T-helper 17 cell (primary cell): ENCODE data around the gene TMX2. TPM values are rescaled to one million over a fixed set of nuclear protein-coding genes. Genes with fewer than 3 reads are reported as not detected.
"Not testable (repeated sequence)": the region's sequence is repeated elsewhere in the genome, so short reads cannot be mapped to it uniquely, and the experiment has no call there.

Experiments used
- ATAC-seq: fragments of 150-1000 bp; cut with Tn5 transposase; 2 replicates; pipeline ENCODE4 v1.10.0; 2021; ENCODE audit warnings: mild to moderate bottlenecking, moderate library complexity
- DNase-seq, 3 donors: peaks; one replicate each; pipeline versions ENCODE4 v3.0.0 to v3.0.0-alpha.2; 2020 to 2021
- H3K9me3 ChIP-seq: one replicate; pipeline ENCODE4 v1.7.0; 2013; ENCODE audit warnings: low read length, mild to moderate bottlenecking; ENCODE audit not compliant: control insufficient read depth, poor library complexity, severe bottlenecking
- H3K27ac Mint-ChIP-seq: one replicate; pipeline ENCODE4 v1.8.0; 2022; ENCODE audit warnings: mild to moderate bottlenecking, moderate library complexity, mixed read lengths
- H3K27me3 Mint-ChIP-seq: one replicate; pipeline ENCODE4 v1.8.0; 2022; ENCODE audit warnings: mixed read lengths
- H3K36me3 Mint-ChIP-seq: one replicate; pipeline ENCODE4 v1.8.0; 2022; ENCODE audit warnings: low read depth, mixed read lengths
- H3K4me1 Mint-ChIP-seq: one replicate; pipeline ENCODE4 v1.8.0; 2022; ENCODE audit warnings: mild to moderate bottlenecking, mixed read lengths
- H3K4me3 Mint-ChIP-seq: one replicate; pipeline ENCODE4 v1.8.0; 2022; ENCODE audit warnings: mild to moderate bottlenecking, moderate library complexity, mixed read lengths
- total RNA-seq, 4 donors: library from RNA in 2 of 4; stranded (reverse) in 2 of 4; gene quantifications; one replicate each; pipeline ENCODE4 v1.2.3 and lab custom pipeline; 2022 to 2026

The TMX2 gene
- total RNA-seq (10 to 100 TPM; 38.3 to 44.0 TPM), total RNA-seq (lab: John Stamatoyannopoulos, UW) (19.5 to 49.7 reads per million in 2 donors)

- H3K27ac Mint-ChIP-seq: peak within 1 kb of the TSS; percentile 96
- H3K27me3 Mint-ChIP-seq: no peaks in the 10 kb centered on the region
- H3K4me3 Mint-ChIP-seq: peak within 1 kb of the TSS; percentile 95
- peak; percentile 90 for ATAC-seq
- peaks cover 34% of the 10 kb centered on the region for H3K4me1 Mint-ChIP-seq
- DNase-seq: peak; percentile 76 to 83 (median 81)
- no peaks in the 10 kb centered on the region for H3K9me3 ChIP-seq
- peaks cover 4% of the 10 kb centered on the region for H3K36me3 Mint-ChIP-seq
Observed at GRCh38 chr11:57712256-57713150, at the start of gene TMX2. Gene TMX2 (plus strand): TSS chr11:57712593. CDS start chr11:57712619, 26 bp downstream.

GRCh38 chr11:57662893-57663292 is 49.5 kb upstream of the TMX2 start:
- Mint-ChIP-seq H3K4me1 (peaks cover 30% of the 10 kb centered on the region), H3K27ac (no peak overlapping the region), H3K4me3 (no peak overlapping the region), H3K36me3 (peaks cover 2% of the 10 kb centered on the region), H3K27me3 (no peaks in the 10 kb centered on the region)
- ATAC-seq: no peak
- DNase-seq: no peak
- no peaks in the 10 kb centered on the region for H3K9me3 ChIP-seq

GRCh38 chr11:57663975-57664374 is 48.4 kb upstream of the TMX2 start:
- H3K4me1 Mint-ChIP-seq: peaks cover 31% of the 10 kb centered on the region
- DNase-seq: no peak
- H3K4me3 Mint-ChIP-seq: no peak overlapping the region
- H3K9me3 ChIP-seq: no peaks in the 10 kb centered on the region
- H3K36me3 Mint-ChIP-seq: peaks cover 5% of the 10 kb centered on the region
- H3K27me3 Mint-ChIP-seq: no peaks in the 10 kb centered on the region
- H3K27ac Mint-ChIP-seq: peak overlapping the region; percentile 19
- ATAC-seq: no peak

- peak overlapping the region; percentile 100 for H3K27ac Mint-ChIP-seq
- H3K9me3 ChIP-seq: no peaks in the 10 kb centered on the region
- peaks cover 46% of the 10 kb centered on the region for H3K4me1 Mint-ChIP-seq
- H3K36me3 Mint-ChIP-seq: peaks cover 5% of the 10 kb centered on the region
- ATAC-seq (peak; percentile 75), DNase-seq (peak; percentile 82 to 89 (median 84))
- H3K4me3 Mint-ChIP-seq: peak overlapping the region; percentile 100
- H3K27me3 Mint-ChIP-seq: no peaks in the 10 kb centered on the region
Observed at GRCh38 chr11:57667117-57667735, 45.2 kb upstream of the TMX2 start.

GRCh38 chr11:57667736-57668433 is 44.5 kb upstream of the TMX2 start, which contains the start of gene ZDHHC5:
Gene ZDHHC5 (plus strand): TSS chr11:57668114. CDS start chr11:57673091, 4,977 bp downstream.
- Mint-ChIP-seq H3K27me3 (no peaks in the 10 kb centered on the region), H3K4me3 (peak within 1 kb of the TSS; percentile 100), H3K4me1 (peaks cover 50% of the 10 kb centered on the region), H3K36me3 (peaks cover 6% of the 10 kb centered on the region), H3K27ac (peak within 1 kb of the TSS; percentile 100)
- DNase-seq (peak; percentile 98 to 99 (median 99)), ATAC-seq (peak; percentile 87)
- no peaks in the 10 kb centered on the region for H3K9me3 ChIP-seq

- peak overlapping the region; percentile 100 for H3K4me3 Mint-ChIP-seq
- H3K9me3 ChIP-seq: no peaks in the 10 kb centered on the region
- peaks cover 55% of the 10 kb centered on the region for H3K4me1 Mint-ChIP-seq
- no peaks in the 10 kb centered on the region for H3K27me3 Mint-ChIP-seq
- H3K27ac Mint-ChIP-seq: peak overlapping the region; percentile 100
- peak; percentile 0 for ATAC-seq
- H3K36me3 Mint-ChIP-seq: peaks cover 10% of the 10 kb centered on the region
- peak in 1 of 3 donors; percentile 28 for DNase-seq
Observed at GRCh38 chr11:57668434-57668782, 44.0 kb upstream of the TMX2 start.

- DNase-seq (no peak), ATAC-seq (no peak)
- Mint-ChIP-seq H3K27ac (peak overlapping the region; percentile 75), H3K27me3 (no peaks in the 10 kb centered on the region), H3K4me1 (peaks cover 58% of the 10 kb centered on the region), H3K4me3 (no peak overlapping the region), H3K36me3 (peaks cover 9% of the 10 kb centered on the region)
- H3K9me3 ChIP-seq: no peaks in the 10 kb centered on the region
Observed at GRCh38 chr11:57674251-57674650, 38.1 kb upstream of the TMX2 start.

GRCh38 chr11:57675176-57675941 is 37.0 kb upstream of the TMX2 start:
- H3K4me1 Mint-ChIP-seq: peaks cover 52% of the 10 kb centered on the region
- no peak overlapping the region for H3K27ac Mint-ChIP-seq
- no peaks in the 10 kb centered on the region for H3K9me3 ChIP-seq
- no peak overlapping the region for H3K4me3 Mint-ChIP-seq
- peaks cover 9% of the 10 kb centered on the region for H3K36me3 Mint-ChIP-seq
- DNase-seq (no peak), ATAC-seq (no peak)
- H3K27me3 Mint-ChIP-seq: no peaks in the 10 kb centered on the region

- Mint-ChIP-seq H3K4me1 (peaks cover 51% of the 10 kb centered on the region), H3K27ac (peak overlapping the region; percentile 56), H3K36me3 (peaks cover 11% of the 10 kb centered on the region), H3K27me3 (no peaks in the 10 kb centered on the region), H3K4me3 (no peak overlapping the region)
- no peaks in the 10 kb centered on the region for H3K9me3 ChIP-seq
- DNase-seq: no peak
- no peak for ATAC-seq
Observed at GRCh38 chr11:57679396-57679795, 33.0 kb upstream of the TMX2 start.

- H3K4me3 Mint-ChIP-seq: no peak overlapping the region
- no peaks in the 10 kb centered on the region for H3K27me3 Mint-ChIP-seq
- H3K36me3 Mint-ChIP-seq: peaks cover 10% of the 10 kb centered on the region
- no peaks in the 10 kb centered on the region for H3K9me3 ChIP-seq
- no peak for ATAC-seq
- H3K27ac Mint-ChIP-seq: peak overlapping the region; percentile 90
- DNase-seq: no peak
- peaks cover 47% of the 10 kb centered on the region for H3K4me1 Mint-ChIP-seq
Observed at GRCh38 chr11:57680552-57680874, 31.9 kb upstream of the TMX2 start.

- H3K4me3 Mint-ChIP-seq: no peak overlapping the region
- peak overlapping the region; percentile 90 for H3K27ac Mint-ChIP-seq
- ATAC-seq: no peak
- no peaks in the 10 kb centered on the region for H3K9me3 ChIP-seq
- H3K4me1 Mint-ChIP-seq: peaks cover 44% of the 10 kb centered on the region
- H3K27me3 Mint-ChIP-seq: no peaks in the 10 kb centered on the region
- DNase-seq: no peak
- peaks cover 10% of the 10 kb centered on the region for H3K36me3 Mint-ChIP-seq
Observed at GRCh38 chr11:57681168-57681567, 31.2 kb upstream of the TMX2 start.

GRCh38 chr11:57690474-57690873 is 21.9 kb upstream of the TMX2 start:
- ATAC-seq, H3K9me3 ChIP-seq, DNase-seq, H3K27ac Mint-ChIP-seq, H3K27me3 Mint-ChIP-seq, H3K4me3 Mint-ChIP-seq: not testable (repeated sequence)
- H3K4me1 Mint-ChIP-seq: peaks cover 10% of the 10 kb centered on the region
- peaks cover 13% of the 10 kb centered on the region for H3K36me3 Mint-ChIP-seq
